PC-3 (cell line): ENCODE data around the gene EFR3B. TPM values are rescaled to one million over a fixed set of nuclear protein-coding genes. Genes with fewer than 3 reads are reported as not detected.

Source experiments
- ATAC-seq: fragments of 200-7000 bp; cut with Tn5 transposase; 2 replicates; pipeline ENCODE4 v1.9.1; 2020; ENCODE audit warnings: mild to moderate bottlenecking, moderate library complexity
- BruUV-seq: library from RNA; stranded (reverse); fragments of 400-500 nt; replicated peaks from 2 replicates; lab custom pipeline; 2021; lab: Mats Ljungman, UMichigan
- CTCF ChIA-PET: fragments of 300-600 bp; sonication (Branson Sonifier 250); formaldehyde crosslinking; loops from one replicate; lab custom pipeline; 2022; ENCODE audit warnings: antibody characterized with exemption; lab: Charles Lee
- POLR2A ChIA-PET: fragments of 300-600 bp; sonication (Branson Sonifier 250); formaldehyde crosslinking; loops from one replicate; lab custom pipeline; 2022; ENCODE audit warnings: antibody characterized with exemption; ENCODE audit not compliant: unreplicated experiment; lab: Charles Lee
- DNase-seq: peaks from one replicate; pipeline ENCODE4 v3.0.0-alpha.2; 2015
- H2AFZ ChIP-seq: fragments of 300-600 bp; sonication (generic); 2 replicates; pipeline ENCODE4 v1.6.0; 2016; ENCODE audit warnings: antibody characterized with exemption, low read length
- H3F3A ChIP-seq: fragments of 300-600 bp; sonication (generic); one replicate; pipeline ENCODE4 v1.6.0; 2017; ENCODE audit warnings: antibody characterized with exemption, low read length, control low read depth, mild to moderate bottlenecking; ENCODE audit not compliant: unreplicated experiment
- H3K27ac ChIP-seq: fragments of 300-600 bp; sonication (generic); 2 replicates; pipeline ENCODE4 v1.5.1; 2016; ENCODE audit warnings: mild to moderate bottlenecking, low read length
- H3K27me3 ChIP-seq: fragments of 300-600 bp; sonication (generic); 2 replicates; pipeline ENCODE4 v1.6.1; 2016; ENCODE audit warnings: low read length, mixed read lengths
- H3K36me3 ChIP-seq: fragments of 300-600 bp; sonication (generic); 2 replicates; pipeline ENCODE4 v1.6.1; 2016; ENCODE audit warnings: low read depth, mixed run types, low read length, mixed read lengths
- H3K4me1 ChIP-seq: fragments of 300-600 bp; sonication (generic); 2 replicates; pipeline ENCODE4 v1.5.1; 2016; ENCODE audit warnings: low read length; ENCODE audit not compliant: insufficient read depth
- H3K4me2 ChIP-seq: fragments of 300-600 bp; sonication (generic); 2 replicates; pipeline ENCODE4 v1.6.0; 2016; ENCODE audit warnings: low read length
- H3K4me3 ChIP-seq: fragments of 300-600 bp; sonication (generic); 2 replicates; pipeline ENCODE4 v1.5.1; 2016; ENCODE audit warnings: mild to moderate bottlenecking, low read length, mixed read lengths
- H3K79me2 ChIP-seq: fragments of 300-600 bp; sonication (generic); 2 replicates; pipeline ENCODE4 v1.6.1; 2017; ENCODE audit warnings: low read length, mixed read lengths
- H3K9ac ChIP-seq: fragments of 300-600 bp; sonication (generic); 2 replicates; pipeline ENCODE4 v1.6.0; 2016; ENCODE audit warnings: mild to moderate bottlenecking, low read length
- H3K9me2 ChIP-seq: fragments of 300-600 bp; sonication (generic); replicated peaks from 2 replicates; pipeline ENCODE4 v1.6.1; 2016; ENCODE audit warnings: mixed run types, low read length, mixed read lengths
- H3K9me3 ChIP-seq: fragments of 300-600 bp; sonication (generic); 2 replicates; pipeline ENCODE4 v1.6.1; 2016; ENCODE audit warnings: low read length, mixed read lengths
- H4K20me1 ChIP-seq: fragments of 300-600 bp; sonication (generic); 2 replicates; pipeline ENCODE4 v1.6.1; 2016; ENCODE audit warnings: low read length, mixed read lengths
- EZH2 ChIP-seq: fragments of 300-600 bp; sonication (generic); IDR thresholded peaks from one replicate; pipeline ENCODE4 v1.6.1; 2017; ENCODE audit warnings: antibody characterized with exemption, mild to moderate bottlenecking, low read length; ENCODE audit not compliant: unreplicated experiment
- EZH2phosphoT487 ChIP-seq: fragments of 300-600 bp; sonication (generic); IDR thresholded peaks from 2 replicates; pipeline ENCODE4 v1.6.1; 2018; ENCODE audit warnings: mild to moderate bottlenecking, antibody characterized with exemption, low read length, borderline replicate concordance
- intact Hi-C: fragments of 100-400 bp; cut with micrococcal nuclease; formaldehyde crosslinking; loops from 2 replicates; pipeline ENCODE4 v1.9.0; 2023
- total RNA-seq: library from RNA; depleted of rRNA; stranded (reverse); fragments of >200 nt; gene quantifications from 2 replicates; pipeline ENCODE4 v1.2.3, GENCODE V29; 2014
- TF ChIP-seq, protein P1 (sequence below): fragments of 300-600 bp; sonication (generic); conservative IDR thresholded peaks from 2 replicates; pipeline ENCODE4 v1.5.1; 2017; ENCODE audit warnings: antibody characterized with exemption, low read depth, mild to moderate bottlenecking, low read length

EFR3B gene
- total RNA-seq, 1 experiment from 2014 or later = 4.6 TPM

DNA sequence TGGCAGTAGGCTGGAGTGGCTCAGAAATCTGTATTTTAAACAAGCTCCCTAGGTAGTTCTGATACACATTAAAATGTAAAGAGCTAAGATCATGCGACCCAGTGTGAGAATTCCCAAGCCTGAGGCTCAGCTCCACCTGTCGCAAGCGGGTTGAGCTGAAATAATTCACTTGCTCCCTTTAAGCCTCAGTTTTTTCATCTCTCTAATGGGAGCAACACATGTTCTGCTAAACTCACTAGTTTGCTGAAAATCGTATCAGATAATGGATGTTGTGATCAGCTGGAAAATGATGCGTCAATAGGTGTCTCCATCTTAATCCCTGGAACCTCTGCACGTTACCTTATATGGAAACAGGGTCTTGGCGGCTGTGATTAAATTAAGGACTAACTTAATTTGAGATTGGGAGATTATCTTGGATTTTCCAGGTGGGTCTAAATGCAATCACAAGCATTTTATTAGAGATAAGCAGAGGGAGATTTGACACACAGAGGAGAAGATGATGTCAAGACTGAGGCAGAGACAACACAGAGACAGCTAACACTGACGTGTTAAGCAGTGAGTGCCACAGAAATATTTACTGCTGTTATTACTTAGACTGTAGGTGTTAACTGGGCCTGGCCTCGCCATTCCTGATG lies 73.5 kb downstream of the EFR3B start:
- H3K4me2 ChIP-seq = no peak overlapping the region
- no peaks in the 10 kb centered on the region for H3K79me2 ChIP-seq
- ChIA-PET CTCF (no interaction called here), POLR2A (no interaction called here)
- TF ChIP-seq, protein P1, sequence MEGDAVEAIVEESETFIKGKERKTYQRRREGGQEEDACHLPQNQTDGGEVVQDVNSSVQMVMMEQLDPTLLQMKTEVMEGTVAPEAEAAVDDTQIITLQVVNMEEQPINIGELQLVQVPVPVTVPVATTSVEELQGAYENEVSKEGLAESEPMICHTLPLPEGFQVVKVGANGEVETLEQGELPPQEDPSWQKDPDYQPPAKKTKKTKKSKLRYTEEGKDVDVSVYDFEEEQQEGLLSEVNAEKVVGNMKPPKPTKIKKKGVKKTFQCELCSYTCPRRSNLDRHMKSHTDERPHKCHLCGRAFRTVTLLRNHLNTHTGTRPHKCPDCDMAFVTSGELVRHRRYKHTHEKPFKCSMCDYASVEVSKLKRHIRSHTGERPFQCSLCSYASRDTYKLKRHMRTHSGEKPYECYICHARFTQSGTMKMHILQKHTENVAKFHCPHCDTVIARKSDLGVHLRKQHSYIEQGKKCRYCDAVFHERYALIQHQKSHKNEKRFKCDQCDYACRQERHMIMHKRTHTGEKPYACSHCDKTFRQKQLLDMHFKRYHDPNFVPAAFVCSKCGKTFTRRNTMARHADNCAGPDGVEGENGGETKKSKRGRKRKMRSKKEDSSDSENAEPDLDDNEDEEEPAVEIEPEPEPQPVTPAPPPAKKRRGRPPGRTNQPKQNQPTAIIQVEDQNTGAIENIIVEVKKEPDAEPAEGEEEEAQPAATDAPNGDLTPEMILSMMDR = no peak
- no peak for TF ChIP-seq EZH2
- no peak for TF ChIP-seq EZH2phosphoT487
- H3F3A ChIP-seq = no peaks in the 10 kb centered on the region
- no peak overlapping the region for H3K27ac ChIP-seq
- no peaks in the 10 kb centered on the region for H3K4me1 ChIP-seq
- H4K20me1 ChIP-seq = no peaks in the 10 kb centered on the region
- H3K9ac ChIP-seq = no peak overlapping the region
- BruUV-seq = no TSS peak
- no peaks in the 10 kb centered on the region for H3K36me3 ChIP-seq
- intact Hi-C loops = no loop called here
- DNase-seq (no peak), ATAC-seq (no peak)
- no peaks in the 10 kb centered on the region for H3K9me2 ChIP-seq
- H2AFZ ChIP-seq = no peak overlapping the region
- H3K9me3 ChIP-seq = no peaks in the 10 kb centered on the region
- H3K4me3 ChIP-seq = no peak overlapping the region
- H3K27me3 ChIP-seq = no peaks in the 10 kb centered on the region

DNA sequence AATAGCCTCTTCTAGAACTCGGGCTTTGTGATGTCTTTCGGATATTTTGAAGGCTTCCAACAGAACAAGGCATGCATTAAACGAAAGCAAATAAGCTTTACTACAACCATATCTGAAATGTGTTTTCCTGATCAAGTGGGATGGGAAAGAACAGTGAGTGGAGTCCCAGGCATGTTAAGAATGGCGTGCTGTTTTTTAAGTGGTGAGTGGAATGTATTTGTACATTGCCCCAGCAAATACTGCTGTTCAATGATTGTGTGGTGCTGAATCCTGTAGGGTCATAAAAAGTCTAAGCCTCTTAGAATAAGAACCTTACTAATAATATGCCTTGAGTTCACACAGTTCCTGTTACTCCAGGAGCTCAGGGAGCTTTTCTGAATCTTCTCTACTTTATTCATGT lies 74.0 kb downstream of the EFR3B start:
- ChIA-PET POLR2A (no interaction called here), CTCF (no interaction called here)
- Histone ChIP-seq H3K9me2 (no peaks in the 10 kb centered on the region), H2AFZ (no peak overlapping the region), H4K20me1 (no peaks in the 10 kb centered on the region), H3K4me2 (no peak overlapping the region), H3K27ac (no peak overlapping the region), H3K4me3 (no peak overlapping the region), H3K9ac (no peak overlapping the region), H3K79me2 (no peaks in the 10 kb centered on the region), H3K27me3 (no peaks in the 10 kb centered on the region), H3K9me3 (no peaks in the 10 kb centered on the region), H3K36me3 (no peaks in the 10 kb centered on the region), H3F3A (no peaks in the 10 kb centered on the region), H3K4me1 (no peaks in the 10 kb centered on the region)
- ATAC-seq (no peak), DNase-seq (no peak)
- BruUV-seq = no TSS peak
- no peak for TF ChIP-seq EZH2
- TF ChIP-seq EZH2phosphoT487 = no peak
- TF ChIP-seq, protein P1 = no peak
- intact Hi-C loops = no loop called here

DNA sequence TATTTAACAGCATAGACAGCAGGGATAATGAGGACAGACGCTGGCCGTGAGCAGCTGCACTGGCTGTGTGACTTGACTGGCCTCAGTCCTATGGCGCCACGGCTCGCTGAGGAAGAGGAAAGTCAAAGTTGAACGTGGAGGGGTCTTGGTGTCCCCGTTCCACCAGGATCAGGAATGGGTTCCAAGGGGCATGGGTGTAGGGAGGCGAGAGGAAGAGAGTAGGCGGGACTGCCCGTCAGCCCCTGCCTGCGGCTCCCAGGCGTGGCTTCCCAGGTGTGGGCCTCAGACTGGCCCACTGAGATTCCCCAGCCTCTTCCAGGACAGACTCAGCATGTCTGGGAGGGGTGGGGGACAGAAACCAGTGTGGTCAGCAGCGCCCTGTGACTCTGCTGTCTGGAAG lies 75.1 kb downstream of the EFR3B start:
- Histone ChIP-seq H3K27me3 (no peaks in the 10 kb centered on the region), H3F3A (no peaks in the 10 kb centered on the region), H3K36me3 (no peaks in the 10 kb centered on the region), H3K4me1 (no peaks in the 10 kb centered on the region), H3K27ac (no peak overlapping the region), H3K4me2 (no peak overlapping the region), H3K9me3 (no peaks in the 10 kb centered on the region), H2AFZ (no peak overlapping the region), H3K9ac (no peak overlapping the region), H3K4me3 (no peak overlapping the region), H3K79me2 (no peaks in the 10 kb centered on the region), H4K20me1 (no peaks in the 10 kb centered on the region), H3K9me2 (no peaks in the 10 kb centered on the region)
- ATAC-seq (no peak), DNase-seq (no peak)
- intact Hi-C loops = no loop called here
- no TSS peak for BruUV-seq
- POLR2A ChIA-PET = no interaction called here
- TF ChIP-seq EZH2phosphoT487 = no peak
- TF ChIP-seq, protein P1 = no peak
- TF ChIP-seq EZH2 = no peak
- CTCF ChIA-PET = no interaction called here
